DOHH2 (cell line): Measurements from ENCODE around the gene FAM124A.

Experiments
- EZH2phosphoT487 ChIP-seq: fragments of 200-600 bp; sonication (generic); IDR thresholded peaks from 2 replicates; pipeline ENCODE4 v1.6.1; 2017; ENCODE audit warnings: borderline replicate concordance, mild to moderate bottlenecking, antibody characterized with exemption, low read length, moderate library complexity, mixed read lengths
- TF ChIP-seq, protein P1 (sequence below): fragments of 200-600 bp; sonication (generic); IDR thresholded peaks from one replicate; pipeline ENCODE4 v1.5.1; 2014; ENCODE audit warnings: antibody characterized with exemption, mild to moderate bottlenecking, low read depth, low read length; ENCODE audit not compliant: poor library complexity, severe bottlenecking

- TF ChIP-seq, protein P1, sequence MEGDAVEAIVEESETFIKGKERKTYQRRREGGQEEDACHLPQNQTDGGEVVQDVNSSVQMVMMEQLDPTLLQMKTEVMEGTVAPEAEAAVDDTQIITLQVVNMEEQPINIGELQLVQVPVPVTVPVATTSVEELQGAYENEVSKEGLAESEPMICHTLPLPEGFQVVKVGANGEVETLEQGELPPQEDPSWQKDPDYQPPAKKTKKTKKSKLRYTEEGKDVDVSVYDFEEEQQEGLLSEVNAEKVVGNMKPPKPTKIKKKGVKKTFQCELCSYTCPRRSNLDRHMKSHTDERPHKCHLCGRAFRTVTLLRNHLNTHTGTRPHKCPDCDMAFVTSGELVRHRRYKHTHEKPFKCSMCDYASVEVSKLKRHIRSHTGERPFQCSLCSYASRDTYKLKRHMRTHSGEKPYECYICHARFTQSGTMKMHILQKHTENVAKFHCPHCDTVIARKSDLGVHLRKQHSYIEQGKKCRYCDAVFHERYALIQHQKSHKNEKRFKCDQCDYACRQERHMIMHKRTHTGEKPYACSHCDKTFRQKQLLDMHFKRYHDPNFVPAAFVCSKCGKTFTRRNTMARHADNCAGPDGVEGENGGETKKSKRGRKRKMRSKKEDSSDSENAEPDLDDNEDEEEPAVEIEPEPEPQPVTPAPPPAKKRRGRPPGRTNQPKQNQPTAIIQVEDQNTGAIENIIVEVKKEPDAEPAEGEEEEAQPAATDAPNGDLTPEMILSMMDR = no peak
- no peak for TF ChIP-seq EZH2phosphoT487
These were observed 91.4 kb downstream of the FAM124A start for GRCh38 chr13:51313619-51314018.
